Ecto neural progenitor cell (in vitro differentiated cells): ENCODE measurements around the gene COL20A1.

Source experiments
- DNase-seq: peaks from one replicate; pipeline ENCODE4 v3.0.0-alpha.2; 2018; ENCODE audit warnings: low spot score

The COL20A1 gene

DNA sequence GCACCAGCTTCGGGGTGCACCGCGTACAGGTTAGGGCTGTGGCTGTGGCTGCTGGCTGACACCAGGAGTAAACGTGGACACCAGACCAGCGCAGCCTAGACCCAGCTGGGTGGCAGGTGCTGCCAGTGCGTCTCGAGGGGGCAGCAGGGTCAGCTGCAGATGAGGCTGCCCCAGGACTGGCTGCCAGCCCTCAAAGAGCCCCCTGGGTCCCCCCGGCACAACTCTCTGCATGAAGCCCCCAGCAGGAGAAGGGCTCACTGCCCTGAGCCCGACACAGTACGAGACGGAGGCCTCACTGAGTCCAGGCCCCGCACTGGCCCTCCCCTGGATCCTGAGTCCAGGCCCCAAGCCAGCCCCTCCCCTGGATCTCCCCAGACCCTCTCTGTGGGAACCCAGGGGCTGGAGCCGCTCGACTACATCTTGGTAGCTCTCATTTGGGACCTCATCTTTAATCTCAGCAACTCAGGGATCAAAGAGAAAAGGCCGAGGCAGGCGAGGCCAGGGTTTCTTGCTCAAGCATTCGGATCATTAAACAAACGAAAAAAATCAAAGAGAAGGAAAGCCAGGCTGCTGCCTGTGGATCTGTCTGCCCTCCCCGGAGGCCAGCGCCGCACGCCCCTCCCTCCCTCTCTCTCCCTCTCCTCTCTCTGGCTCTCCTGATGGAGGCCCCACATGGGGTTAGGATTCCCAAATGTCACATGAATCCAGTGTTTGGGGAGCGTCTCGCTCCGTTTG lies 31.8 kb upstream of the COL20A1 start:
- no peak for DNase-seq

DNA sequence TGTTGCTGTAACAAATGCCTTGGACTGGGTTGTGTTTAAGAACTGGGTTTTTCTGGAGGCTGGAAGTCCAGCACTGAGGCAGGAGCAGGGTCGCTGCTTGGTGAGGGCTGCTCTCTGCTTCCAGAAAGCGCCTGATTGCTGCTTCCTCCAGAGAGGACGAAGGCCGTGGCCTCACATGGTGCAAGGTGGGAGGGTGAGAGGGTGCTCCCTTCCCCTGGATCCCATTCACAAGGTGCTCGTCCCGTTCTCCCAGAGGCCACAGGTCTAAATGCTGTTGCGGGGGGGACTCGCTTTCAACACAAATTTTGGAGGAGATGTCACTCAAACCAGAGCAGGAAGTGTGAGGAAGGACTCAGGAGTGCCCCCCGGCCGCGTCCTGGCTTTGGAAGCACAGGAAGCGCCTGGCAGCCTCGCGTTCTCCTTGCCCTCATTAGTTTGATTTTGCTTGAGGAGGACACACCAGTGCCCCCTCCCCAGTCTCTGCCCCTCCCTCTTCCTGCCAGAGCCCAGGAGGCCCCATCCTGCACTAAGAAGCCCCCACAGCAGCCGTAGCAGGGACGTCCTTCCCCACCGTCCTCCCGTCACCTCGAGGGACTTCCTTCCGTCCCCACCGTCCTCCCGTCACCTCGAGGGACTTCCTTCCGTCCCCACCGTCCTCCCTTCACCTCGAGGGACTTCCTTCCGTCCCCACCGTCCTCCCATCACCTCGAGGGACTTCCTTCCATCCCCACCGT lies 31.0 kb upstream of the COL20A1 start:
- no peak for DNase-seq

DNA sequence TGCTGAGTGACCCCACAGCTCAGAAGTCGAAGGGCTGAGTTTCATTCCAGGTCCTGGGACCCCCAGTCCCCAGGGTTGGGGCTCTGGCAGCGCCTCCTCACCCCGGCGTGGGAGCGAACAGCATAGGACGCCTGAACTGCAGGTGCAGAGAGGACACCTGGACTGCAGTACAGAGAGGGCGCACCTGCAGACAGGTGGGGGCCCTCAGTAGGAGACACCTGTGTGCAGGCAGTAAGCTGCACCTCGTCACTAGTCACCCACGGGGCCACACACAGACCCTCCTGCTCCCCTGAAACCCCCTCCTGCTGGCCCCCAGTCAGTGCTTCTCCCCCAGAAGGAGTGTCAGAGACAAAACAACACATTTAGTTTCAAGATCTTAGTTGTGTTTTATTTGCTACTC lies 30.1 kb upstream of the COL20A1 start:
- no peak for DNase-seq

DNA sequence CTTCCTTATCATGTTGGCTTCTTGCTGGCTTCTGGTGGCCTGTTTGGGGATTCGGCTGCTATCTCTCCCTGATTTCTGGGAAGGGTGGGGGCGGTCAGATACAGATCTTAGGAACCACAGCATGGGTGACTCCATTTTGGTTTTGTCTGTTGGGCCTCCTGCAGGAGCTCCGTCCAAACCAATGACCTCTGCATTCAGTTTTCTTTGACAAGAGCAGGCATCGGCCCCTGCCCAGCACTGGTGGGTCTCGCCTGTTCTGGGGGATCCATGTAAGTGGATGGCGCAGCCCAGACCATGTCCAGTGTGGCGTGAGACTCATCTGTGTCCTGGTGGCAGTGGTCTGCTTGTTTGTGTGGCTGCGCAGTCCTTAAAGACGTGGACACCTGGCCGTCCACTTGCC lies 29.0 kb upstream of the COL20A1 start:
- DNase-seq: no peak

DNA sequence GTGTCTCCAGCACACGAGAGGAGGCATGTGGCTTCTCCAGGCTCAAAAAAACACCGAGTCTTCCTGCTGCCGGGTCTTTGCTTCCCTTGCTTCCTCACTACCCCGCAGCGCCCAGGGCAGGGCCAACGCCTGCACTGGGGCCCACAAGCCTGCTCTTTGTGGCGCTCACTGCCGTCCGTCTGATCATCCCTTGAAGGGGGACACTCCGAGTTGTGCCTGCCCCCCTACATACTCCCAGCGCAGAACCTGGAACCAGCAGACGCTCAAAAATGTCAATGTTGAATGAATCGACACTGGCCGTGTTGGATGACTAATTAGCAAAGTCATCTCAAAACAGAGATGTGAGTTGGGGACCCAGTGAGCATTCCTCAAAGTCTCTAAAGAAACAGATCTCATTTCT lies 28.5 kb upstream of the COL20A1 start:
- no peak for DNase-seq

DNA sequence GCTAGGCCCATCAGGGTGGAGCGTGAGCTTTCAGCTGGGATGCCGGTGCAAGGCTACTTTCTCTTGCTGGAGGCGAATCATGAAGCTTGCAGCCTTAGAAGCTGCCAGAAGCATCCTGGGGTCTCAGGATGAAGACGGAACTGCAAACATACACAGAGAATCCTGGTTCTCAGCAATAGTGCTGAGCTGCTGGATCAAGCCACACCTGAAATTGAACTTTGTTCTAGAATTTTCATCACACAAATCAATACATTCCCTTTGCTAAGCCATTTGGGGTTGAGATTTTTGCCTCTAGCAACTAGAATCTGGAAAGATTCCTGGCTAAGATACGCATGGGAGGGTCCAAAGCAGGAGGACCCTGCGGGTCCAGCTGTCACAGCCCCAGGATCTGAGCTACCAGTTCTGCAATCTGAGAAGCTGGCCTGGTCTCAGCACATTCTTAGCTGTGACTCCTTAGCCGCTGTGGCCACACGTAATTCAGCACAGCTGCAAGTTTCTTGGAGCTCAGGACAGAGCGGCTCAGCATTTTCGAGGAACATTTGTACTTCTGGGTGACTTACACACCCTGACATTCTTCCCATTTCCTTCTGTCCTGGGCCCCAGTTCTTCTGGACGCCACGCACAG lies 27.0 kb upstream of the COL20A1 start:
- DNase-seq: no peak

GRCh38 chr20:63267691-63268090 lies 25.3 kb upstream of the COL20A1 start:
- DNase-seq: no peak

DNA sequence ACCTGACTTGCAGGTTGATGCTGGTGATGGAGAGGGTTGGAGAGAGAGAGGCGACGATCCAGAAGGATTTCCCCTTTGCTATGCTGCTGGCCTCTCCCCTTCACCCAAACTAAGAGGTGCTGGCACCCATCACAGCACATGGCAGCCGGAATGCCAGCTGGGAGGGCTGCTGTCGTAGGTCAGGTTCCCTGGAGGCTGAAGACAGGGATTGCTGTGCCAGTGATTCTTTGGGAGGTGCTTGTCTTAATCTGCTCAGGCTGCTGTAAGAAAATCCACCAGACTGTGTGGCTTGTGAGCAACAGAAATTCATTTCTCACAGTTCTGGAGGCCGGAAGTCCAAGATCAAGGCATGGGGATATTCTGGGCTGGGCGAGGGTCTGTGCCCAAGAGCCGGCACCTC lies 24.7 kb upstream of the COL20A1 start:
- no peak for DNase-seq

DNA sequence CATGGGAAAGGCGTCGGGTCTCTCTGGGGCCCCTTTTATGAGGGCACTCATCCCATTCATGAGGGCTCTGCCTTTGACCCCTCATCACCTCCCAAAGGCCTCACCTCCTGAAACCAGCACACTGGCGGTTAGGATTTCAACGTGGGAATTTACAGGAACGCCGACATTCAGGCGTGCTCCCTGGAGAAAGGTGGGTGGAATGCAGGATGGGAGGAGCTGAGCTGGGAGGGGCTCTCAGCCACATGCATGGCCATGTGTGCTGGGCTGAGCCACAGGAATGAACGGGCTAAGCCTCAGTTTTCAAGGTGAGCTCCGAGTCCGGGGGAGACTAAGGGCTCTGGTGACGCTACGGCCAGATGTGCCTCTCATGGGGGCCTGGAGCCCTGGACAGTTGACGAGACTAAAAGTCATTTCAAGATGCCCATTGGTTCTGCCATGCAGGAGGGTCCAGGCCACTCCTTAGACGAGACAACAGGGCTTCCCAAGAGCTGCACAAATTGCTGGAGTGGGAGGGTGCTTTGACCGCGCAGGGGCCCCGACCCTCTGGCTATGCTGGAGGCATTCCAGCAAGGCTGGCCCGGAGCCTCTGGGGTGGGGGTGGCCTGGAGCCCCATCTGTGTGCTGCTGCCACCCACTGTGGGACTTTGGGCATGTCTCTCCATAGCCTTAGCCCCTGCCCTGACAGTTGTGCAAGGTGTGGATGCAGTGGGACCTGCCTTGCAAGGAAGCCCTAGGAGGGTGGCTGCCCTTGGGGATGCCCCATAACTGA lies 24.1 kb upstream of the COL20A1 start:
- DNase-seq: no peak

DNA sequence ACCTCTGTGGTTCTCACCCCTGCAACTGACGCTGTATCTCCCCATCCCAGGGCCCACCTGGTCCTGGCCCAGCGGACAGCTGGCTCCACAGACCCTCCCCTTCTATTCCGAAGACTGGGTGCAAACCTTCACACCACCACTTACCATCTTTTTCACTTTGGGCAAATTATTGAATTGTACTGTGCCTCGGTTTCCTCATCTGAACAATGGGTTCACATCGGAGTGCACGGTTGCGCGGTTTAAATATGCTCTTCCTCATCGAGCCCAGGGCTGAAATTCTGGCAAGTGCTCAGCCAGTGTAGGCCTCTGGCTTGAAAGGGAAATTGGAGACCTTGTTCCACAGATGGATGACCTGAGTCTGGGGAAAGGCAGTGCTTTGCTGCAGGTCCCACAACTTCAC lies 23.3 kb upstream of the COL20A1 start:
- DNase-seq: no peak

GRCh38 chr20:63270606-63271325 lies 22.2 kb upstream of the COL20A1 start:
- no peak for DNase-seq

DNA sequence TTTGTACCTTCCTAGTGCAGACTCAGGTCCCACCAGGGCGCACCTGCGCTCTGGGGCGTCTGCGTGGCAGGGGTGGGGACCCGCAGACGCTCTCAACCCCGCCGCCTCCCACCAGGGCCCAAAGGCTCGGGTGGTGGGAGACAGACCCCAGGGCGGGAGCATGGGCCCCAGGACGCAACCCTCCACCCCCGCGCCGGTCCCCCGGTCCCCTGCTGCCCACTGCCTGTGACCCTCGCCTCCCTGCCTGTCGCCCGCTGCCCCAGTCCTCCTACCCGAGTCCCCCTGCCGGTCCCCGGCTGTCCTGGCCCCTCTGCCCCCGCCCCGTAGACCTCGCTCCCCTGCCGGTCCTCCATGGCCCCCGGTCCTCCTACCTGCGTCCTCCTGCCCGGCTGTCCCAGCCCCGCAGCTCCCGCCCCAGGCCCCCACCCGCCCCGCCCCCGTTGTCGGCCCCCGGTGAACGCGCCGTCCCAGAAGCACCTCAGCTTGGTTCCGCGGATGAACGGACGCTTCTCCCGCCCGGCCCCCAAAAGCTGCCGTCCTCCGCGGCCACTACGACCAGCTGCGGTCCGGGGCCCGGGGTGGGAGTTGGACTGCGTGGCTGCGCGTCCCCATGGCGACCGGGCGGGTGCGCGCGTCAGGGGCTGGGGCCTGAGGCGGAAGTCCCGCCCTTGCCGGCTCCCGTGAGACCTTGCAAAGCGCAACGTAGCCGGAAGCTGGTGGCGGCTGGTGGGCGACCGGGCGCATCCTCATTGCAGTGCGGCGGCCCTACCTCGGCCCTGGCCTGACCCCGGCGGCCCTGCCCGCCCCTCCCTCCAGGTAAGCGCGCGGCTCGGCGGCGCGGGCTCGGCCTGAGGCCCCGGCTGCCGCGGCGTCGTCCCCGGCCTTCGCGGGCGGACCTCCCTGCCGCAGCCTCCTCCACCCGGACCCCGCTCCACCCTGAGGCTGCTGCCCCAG lies 20.6 kb upstream of the COL20A1 start, which contains the start of gene ARFGAP1:
TSS of gene ARFGAP1 (plus strand) at position 709 of the 954 bp plus-strand sequence. CDS start 2,768 bp downstream, outside the sequence.
- peak; percentile 96 for DNase-seq

GRCh38 chr20:63273059-63273579 lies 19.9 kb upstream of the COL20A1 start:
- no peak for DNase-seq

DNA sequence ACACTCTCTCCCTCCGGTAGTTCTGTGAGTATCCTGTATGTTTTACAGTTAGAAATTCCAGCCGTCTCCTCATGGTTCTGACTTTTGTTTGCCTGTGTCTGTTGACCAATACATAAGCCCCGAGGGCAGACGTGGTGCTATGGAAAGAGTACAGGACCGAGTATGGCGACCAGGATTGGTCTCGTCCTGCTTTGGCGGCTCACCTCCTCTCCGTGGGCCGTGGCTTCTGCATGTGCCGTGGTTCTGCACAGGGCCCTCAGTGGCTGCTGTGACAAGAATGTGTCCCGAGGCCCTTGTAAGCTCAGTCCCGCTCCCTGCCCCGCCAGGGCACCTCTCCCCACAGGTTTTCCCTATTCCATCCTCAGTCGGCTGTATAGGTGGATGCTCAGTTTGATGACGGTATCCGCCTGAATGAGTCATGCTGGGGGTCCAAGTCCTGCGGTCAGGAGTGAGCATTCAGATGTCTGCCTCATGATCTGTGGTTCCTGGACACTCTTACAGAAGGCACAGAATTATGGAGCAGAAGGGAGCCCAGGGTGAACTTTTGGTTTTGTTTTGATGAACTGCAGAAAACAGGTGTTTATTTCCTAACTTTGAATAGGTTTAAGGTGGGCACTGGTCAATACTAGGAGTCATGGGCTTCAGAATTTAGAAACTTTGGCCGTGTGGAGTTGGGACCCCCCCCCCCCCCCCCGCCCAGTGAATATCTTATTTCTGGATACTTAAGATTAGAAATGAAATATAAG lies 19.2 kb upstream of the COL20A1 start:
- DNase-seq: no peak

GRCh38 chr20:63274381-63275228 lies 18.4 kb upstream of the COL20A1 start:
- no peak for DNase-seq

- DNase-seq: no peak
Measured at GRCh38 chr20:63275825-63276224, 17.2 kb upstream of the COL20A1 start.

DNA sequence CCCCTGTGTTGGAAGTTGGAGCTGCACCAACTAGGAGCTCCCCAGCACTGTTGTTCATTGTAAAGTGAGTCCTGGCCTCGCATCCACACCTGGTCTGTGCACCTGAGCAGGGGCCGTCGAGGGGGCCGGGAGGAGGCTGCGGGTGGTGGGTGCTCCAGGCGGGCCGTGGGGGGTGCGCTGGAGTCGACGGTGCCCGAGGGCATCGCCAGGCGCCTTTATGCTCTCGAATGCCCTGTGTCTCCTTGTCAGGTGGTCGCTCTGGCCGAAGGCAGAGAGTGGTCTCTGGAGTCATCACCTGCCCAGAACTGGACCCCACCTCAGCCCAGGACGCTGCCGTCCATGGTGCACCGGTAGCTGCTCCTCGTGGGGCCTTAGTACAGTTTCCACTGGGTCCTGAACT lies 16.0 kb upstream of the COL20A1 start:
- DNase-seq: no peak

DNA sequence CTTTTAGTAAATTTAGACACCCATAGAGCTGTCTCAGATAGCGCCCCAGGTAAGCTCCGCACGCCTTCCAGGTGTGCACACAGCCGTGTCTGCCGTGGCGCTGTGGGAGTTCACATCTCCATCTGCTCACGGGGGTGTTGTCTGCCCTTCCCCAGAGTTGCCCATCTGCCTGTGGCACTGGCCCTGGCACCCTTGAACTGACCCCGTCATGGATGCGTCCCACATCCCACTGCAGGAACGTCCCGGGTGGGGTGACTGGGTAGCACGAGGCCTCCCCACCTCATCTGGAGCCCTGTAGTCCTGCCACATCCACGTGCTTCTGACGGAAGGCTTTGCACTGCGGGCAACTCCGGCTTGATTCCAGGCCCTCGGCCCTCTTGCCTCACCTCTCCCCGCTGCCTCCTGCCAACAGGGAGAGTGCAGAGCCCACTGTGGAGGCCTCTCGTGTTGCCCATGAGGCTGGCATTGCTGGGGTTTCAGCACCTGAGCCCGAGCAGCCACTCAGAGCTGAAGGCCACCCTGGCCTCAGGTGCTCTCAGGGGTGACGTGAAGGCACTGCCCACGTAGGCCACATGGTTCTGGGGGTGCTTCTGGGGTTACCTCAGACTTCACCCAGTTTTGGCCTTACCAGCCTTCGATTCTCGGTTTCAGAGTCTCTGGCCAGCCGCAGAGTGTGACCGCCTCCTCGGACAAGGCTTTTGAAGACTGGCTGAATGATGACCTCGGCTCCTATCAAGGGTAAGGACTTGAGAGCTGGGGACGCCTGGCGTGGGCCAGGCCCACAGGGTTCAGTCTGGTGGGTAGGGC lies 15.3 kb upstream of the COL20A1 start:
- no peak for DNase-seq
